GM19397 (cell line): ENCODE data around the gene ETS1.

Experiments used
- ATAC-seq: cut with Tn5 transposase; IDR thresholded peaks from one replicate; pipeline ENCODE4 v1.9.1; 2021; ENCODE audit warnings: mild to moderate bottlenecking, moderate library complexity; ENCODE audit not compliant: unreplicated experiment

Gene ETS1

DNA sequence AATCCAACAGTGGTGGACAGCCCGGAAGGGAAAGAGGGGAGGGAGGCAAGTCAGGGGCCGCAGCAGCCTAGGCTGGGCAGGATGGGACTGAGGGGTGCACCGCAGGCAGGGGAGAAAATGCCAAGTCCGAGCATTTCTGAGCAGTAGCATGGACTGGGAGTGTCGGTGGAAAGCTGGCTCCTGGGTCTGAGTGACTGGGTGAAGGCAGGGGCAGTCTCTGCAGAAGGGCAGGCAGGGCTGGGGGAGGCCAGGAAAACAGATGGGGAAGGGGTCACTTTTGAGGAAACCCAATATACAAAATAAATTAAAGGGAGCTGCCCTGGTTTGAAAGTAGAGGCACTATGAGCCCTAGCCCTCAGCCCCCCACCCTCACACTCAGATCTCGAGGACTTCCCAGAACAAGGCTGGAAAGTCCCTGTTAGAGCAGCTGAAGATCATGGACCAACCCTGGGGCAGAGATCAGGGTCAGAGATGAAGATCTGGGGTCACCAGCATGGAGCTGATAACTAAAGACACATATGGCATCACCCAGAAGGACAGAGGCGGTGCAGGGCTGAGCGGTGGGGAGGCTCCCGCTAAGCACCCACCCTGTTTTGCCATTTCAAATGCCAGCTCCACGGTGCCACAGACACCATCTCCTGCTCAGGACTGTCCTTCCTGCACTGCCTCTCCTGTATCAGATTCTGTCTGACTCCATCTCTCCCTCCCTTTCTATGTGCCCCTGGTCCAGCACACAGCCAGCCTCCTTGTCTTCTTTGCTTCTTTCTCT is 32.4 kb upstream of the ETS1 start:
- ATAC-seq: no peak

DNA sequence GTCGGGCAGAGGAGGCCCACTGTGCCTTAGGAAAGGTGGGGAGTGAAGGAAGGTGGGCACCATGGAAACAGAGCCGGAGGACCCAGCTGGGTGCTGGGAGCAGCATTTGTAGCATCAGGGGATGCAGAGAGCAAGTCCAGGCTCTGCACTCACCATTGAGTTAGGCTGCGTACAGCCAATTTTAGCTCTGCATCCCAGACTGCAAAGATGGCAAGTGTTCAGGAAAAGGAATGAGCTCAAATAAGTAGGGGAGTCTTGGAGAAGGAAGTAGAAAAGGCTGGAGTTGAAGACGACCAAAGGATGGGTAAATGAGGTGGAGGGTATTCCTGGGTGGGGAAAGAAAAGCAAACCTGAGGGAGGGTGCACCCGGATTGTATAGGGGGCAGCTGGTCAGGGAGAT is 31.6 kb upstream of the ETS1 start:
- no peak for ATAC-seq

GRCh38 chr11:128618603-128619002 is 31.2 kb upstream of the ETS1 start:
- no peak for ATAC-seq

- ATAC-seq: no peak
Observed at GRCh38 chr11:128616161-128616560, 28.8 kb upstream of the ETS1 start.

DNA sequence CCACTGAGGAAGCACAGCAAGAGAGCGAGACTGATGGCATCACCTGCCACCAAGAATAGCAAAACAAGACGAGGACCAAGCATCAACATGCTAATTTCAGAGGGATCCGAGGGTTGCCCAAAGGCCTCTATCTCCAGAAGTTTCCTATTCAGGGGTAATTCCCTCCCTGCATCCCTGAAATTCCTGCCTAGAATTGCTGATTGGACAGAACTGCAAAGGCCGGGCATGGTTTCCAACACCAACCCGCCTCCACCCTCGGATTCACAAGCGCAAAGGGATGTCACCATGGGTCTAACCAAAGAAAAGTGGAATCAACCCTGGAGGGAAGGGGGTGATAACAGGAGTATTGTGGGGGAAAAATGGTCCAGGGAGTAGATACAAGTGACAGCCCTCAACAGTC is 28.3 kb upstream of the ETS1 start:
- no peak for ATAC-seq

DNA sequence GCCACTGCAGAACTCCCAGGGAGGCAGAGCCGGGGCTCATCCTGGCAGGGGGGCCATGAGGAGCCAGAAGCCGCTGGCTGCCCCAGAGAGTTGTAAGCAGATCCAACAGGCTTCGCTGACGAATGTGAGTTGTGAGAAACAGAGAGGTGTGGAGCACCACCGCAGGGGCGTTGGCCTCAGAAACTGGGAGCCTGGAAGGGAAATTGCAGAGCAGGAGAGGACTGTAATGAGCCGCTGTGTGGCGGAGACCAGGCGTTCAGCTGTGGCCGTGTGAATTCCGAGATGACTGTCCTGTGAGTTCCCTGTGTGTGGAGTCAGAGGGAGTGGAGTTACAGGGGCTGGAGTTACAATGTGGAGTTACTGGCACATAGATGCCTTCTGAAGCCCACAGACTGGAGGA is 27.7 kb upstream of the ETS1 start:
- no peak for ATAC-seq

GRCh38 chr11:128614026-128614425 is 26.7 kb upstream of the ETS1 start:
- ATAC-seq: no peak

- ATAC-seq: no peak
Observed at GRCh38 chr11:128613300-128613995, 26.1 kb upstream of the ETS1 start.

GRCh38 chr11:128610721-128611617 is 23.6 kb upstream of the ETS1 start:
- ATAC-seq: peak; percentile 95

DNA sequence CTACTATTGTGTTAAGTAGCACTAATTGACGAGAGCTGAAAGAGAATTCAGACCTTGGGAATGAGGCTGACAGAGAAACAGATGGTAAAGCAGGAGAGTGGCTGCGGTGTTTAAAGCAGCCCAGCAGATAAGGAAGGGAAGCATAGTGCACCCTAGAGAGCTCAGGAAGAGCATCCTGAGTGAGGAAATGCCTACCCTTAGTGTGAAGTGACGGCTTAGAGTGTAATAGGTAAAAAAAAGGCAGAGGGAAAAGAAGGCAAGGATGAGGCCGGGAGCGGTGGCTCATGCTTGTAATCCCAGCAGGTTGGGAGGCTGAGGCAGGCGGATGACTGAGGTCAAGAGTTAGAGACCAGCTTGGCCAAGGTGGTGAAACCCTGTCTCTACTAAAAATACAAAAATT is 22.4 kb upstream of the ETS1 start:
- no peak for ATAC-seq

DNA sequence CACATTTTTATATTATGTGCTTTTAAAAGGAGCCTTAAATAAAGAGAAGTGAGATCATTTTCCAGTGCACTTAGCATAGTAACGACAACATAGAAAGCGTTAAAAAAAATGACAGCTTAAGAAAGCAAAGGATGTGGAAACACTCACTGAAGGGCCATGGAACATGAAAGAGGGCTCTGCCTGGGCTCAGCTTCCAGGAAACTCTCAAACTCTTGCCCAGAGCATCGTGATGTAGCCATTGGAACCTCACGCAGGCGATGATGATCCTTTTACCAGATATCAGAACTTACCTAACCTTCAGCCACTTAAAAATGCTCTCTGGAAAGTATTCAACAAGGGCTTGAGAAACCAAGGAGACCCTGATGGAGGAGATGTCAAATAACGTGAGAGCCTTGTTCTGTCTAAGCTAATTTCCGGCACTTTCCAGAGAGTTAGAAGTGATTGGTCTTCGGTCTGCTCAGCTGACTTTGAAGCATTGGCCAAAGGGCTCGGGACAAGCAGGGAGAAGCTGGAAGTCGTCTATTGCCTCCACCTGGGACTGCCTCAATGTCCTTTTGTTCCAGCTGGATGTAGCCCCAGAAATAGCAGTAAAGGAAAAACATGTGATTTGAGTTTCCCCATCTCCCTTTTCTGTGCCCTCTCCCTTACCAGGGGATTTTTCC is 21.5 kb upstream of the ETS1 start:
- ATAC-seq: no peak

DNA sequence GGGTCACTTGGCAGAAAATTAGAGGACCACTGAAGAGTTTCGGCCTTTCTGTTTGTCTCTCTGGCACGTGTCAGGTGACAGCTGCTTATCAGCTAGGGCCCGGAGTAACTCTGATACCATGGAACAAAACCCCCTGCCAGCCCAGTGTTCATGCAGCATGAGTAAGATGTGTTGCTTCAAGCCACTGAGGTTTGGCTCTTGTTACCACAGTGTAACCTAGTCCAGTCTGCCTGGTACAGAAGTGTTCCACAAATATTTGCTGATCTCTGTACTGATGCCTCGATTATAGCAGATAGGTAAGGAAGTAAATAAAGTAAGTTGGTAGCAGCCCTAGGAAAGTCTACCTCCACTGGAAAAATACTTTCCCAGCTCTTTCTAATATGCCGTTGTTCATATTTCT is 20.5 kb upstream of the ETS1 start:
- ATAC-seq: no peak

GRCh38 chr11:128604723-128605122 is 17.4 kb upstream of the ETS1 start:
- no peak for ATAC-seq

- no peak for ATAC-seq
Observed at GRCh38 chr11:128603752-128604414, 16.5 kb upstream of the ETS1 start.

- no peak for ATAC-seq
Observed at GRCh38 chr11:128603003-128603696, 15.8 kb upstream of the ETS1 start.

DNA sequence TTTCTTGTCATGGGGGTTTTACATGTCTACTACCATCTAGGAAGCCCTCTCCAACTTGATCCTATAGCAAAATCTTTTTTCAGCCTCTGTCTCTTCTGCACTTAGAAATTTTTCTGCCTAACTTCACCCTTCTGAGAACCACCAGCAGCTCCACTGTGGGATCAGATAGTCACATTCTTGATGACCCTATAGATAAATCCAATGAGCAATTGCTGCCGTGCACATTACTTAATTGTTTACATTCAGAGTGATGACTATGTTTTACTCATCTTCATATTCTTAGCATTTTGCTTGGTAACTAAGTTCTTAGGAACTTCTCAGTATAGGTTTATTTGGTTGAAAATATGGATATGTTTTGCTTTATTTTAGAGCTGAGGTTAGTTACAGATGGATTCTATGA is 12.4 kb upstream of the ETS1 start:
- ATAC-seq: no peak

DNA sequence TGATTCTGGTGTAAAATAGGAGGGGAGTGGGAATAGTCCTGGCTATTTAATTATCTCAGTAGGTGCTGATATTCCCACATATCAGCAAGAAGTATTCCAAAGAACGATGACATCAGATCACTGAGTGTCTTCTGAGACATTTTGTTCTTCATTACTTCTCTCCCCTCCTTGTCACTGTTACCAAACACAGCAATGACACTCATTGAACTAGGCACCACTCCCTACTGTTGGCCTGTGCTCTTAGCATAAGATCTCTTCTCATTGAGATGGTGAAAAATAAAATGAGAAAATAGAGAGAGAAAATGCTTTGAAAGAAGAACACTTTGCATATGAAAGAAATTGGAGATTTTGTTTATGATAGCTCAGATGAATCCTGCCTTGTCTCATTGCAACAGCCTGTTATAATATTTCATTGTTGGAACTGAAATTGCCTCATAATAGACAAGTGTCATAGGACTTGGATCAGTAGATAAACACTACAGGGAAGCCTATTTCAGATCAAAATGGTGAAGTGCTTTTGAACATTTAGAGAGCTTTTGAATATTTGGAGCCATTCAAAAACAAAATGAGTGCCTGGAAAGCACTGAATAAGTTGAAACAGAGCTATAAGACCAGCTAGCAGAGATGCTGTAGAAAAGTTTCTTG is 11.3 kb upstream of the ETS1 start:
- ATAC-seq: no peak

DNA sequence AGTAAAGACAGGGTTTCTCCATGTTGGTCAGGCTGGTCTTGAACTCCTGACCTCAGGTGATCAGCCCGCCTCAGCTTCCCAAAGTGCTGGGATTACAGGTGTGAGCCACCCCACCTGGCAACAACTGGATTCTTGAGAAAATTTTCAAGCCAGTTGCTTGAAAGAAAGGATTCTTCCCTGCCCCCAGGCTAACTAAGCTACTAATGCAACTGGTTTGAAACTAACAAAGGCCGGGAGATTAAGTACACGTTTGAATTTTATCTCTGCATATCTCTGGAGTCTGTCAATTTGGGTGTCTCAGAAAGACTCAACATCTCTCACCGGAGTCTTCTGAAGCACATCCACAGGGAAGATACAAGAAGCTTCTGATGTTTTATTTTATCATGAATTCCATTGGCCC is 10.7 kb upstream of the ETS1 start:
- ATAC-seq: no peak

GRCh38 chr11:128597209-128597608 is 9.9 kb upstream of the ETS1 start:
- no peak for ATAC-seq
